Measurements from ENCODE around the gene SFMBT2.

DNA sequence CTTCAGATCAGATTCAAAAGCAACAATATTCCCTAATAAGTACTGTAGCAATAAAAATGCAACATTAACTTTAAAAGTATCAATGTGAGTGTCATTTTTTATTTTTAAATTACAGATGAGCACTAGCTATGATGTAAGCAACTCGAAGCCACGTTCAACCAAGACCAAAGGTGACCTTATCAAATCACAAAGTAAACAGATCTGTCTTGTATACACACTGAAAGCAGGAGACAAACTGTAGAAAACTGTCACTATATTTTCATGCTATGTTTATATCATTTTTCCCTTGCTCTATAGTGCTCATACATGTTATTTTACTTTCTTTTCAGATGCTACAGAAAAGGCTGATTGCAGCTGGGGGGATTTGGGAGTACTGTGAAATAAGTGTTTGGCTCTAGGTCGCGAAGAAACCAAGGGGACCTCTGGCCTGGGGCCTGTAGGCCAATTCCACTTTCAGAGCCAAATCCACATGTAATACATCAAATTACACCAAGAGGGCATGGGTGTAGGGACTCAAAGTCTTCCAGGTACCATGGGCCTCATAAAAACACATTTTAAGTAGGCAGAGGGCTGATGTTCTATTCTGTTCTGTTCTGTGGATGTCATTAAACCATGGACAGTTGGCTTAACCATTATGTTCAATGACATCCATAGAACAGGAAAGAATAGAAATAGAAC lies 245.2 kb downstream of the SFMBT2 start:
- TF ChIP-seq ELF4 (IDR thresholded peaks at IDR 0.05) (no peak), PKNOX1 (IDR thresholded peaks at IDR 0.05) (no peak), NFRKB (IDR thresholded peaks at IDR 0.05) (no peak), SP1 (IDR thresholded peaks at IDR 0.05) (no peak), BHLHE40 (IDR thresholded peaks at IDR 0.05; ENCODE audit: borderline replicate concordance) (no peak), FOXM1 (IDR thresholded peaks at IDR 0.05; ENCODE audit: borderline replicate concordance) (no peak), LEF1 (IDR thresholded peaks at IDR 0.05; ENCODE audit: borderline replicate concordance) (no peak), FOXA1 (IDR thresholded peaks at IDR 0.05) (no peak), FOXK2 (IDR thresholded peaks at IDR 0.05) (no peak)

All from HEK293T (cell line).